CD4-positive, alpha-beta T cell treated with Interleukin-15 for 1 hour (primary cell): ENCODE data around the gene FBLN7.

Experiments
- DNase-seq: peaks from one replicate; pipeline ENCODE4 v3.0.0-alpha.2; 2020

FBLN7 gene

GRCh38 chr2:112159454-112159921 lies 21.3 kb downstream of the FBLN7 start:
- peak; percentile 29 for DNase-seq

GRCh38 chr2:112160283-112161250 lies 22.4 kb downstream of the FBLN7 start:
- DNase-seq = no peak

- no peak for DNase-seq
Measured at GRCh38 chr2:112161431-112162145, 23.4 kb downstream of the FBLN7 start.

- DNase-seq = no peak
Measured at GRCh38 chr2:112162341-112162740, 24.2 kb downstream of the FBLN7 start.

GRCh38 chr2:112162956-112163355 lies 24.8 kb downstream of the FBLN7 start:
- no peak for DNase-seq

GRCh38 chr2:112163541-112163981 lies 25.4 kb downstream of the FBLN7 start:
- no peak for DNase-seq

- DNase-seq = no peak
Measured at GRCh38 chr2:112164876-112165275, 26.7 kb downstream of the FBLN7 start.

- no peak for DNase-seq
Measured at GRCh38 chr2:112165296-112165695, 27.1 kb downstream of the FBLN7 start.

- no peak for DNase-seq
Measured at GRCh38 chr2:112166806-112167499, 28.8 kb downstream of the FBLN7 start.

- no peak for DNase-seq
Measured at GRCh38 chr2:112168422-112169124, 30.4 kb downstream of the FBLN7 start.

GRCh38 chr2:112170495-112170894 lies 32.3 kb downstream of the FBLN7 start:
- no peak for DNase-seq

GRCh38 chr2:112173646-112174319 lies 35.6 kb downstream of the FBLN7 start:
- DNase-seq = no peak

- DNase-seq = no peak
Measured at GRCh38 chr2:112174383-112174782, 36.2 kb downstream of the FBLN7 start.

GRCh38 chr2:112175333-112175732 lies 37.1 kb downstream of the FBLN7 start:
- DNase-seq = no peak

GRCh38 chr2:112175958-112176573 lies 37.9 kb downstream of the FBLN7 start:
- no peak for DNase-seq

- DNase-seq = peak; percentile 60
Measured at GRCh38 chr2:112181571-112182290, 43.5 kb downstream of the FBLN7 start.

GRCh38 chr2:112182581-112183034 lies 44.4 kb downstream of the FBLN7 start:
- DNase-seq = peak; percentile 45

- DNase-seq = no peak
Measured at GRCh38 chr2:112183327-112184025, 45.3 kb downstream of the FBLN7 start.

GRCh38 chr2:112184121-112184520 lies 45.9 kb downstream of the FBLN7 start:
- DNase-seq = no peak

- no peak for DNase-seq
Measured at GRCh38 chr2:112185131-112185530, 46.9 kb downstream of the FBLN7 start.
